Measurements from ENCODE around the gene MINAR2.

DNA sequence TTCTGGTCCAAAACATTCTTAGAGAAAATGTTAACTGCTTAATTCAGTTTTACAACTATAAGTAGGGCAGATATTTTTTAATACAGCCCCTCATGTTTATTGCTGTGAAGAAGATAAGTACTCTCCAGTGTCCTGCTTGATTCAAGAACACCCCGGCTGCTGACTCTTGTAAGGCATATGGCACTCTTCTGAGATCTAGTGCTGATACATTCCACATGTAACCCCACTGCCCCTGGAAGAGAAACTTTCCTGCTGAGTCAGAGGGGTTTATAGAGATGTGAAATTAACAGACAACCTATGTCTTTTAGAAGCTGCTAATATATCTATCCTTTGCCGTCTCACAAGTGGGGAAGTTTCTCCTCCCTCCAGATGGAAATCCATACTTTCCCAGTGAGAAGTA lies 1.0 kb upstream of the MINAR2 start:
- TF ChIP-seq, protein P1, sequence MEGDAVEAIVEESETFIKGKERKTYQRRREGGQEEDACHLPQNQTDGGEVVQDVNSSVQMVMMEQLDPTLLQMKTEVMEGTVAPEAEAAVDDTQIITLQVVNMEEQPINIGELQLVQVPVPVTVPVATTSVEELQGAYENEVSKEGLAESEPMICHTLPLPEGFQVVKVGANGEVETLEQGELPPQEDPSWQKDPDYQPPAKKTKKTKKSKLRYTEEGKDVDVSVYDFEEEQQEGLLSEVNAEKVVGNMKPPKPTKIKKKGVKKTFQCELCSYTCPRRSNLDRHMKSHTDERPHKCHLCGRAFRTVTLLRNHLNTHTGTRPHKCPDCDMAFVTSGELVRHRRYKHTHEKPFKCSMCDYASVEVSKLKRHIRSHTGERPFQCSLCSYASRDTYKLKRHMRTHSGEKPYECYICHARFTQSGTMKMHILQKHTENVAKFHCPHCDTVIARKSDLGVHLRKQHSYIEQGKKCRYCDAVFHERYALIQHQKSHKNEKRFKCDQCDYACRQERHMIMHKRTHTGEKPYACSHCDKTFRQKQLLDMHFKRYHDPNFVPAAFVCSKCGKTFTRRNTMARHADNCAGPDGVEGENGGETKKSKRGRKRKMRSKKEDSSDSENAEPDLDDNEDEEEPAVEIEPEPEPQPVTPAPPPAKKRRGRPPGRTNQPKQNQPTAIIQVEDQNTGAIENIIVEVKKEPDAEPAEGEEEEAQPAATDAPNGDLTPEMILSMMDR (IDR thresholded peaks at IDR 0.05; ENCODE audit: low read depth, low read length): no peak
- TF ChIP-seq EZH2phosphoT487 (IDR thresholded peaks at IDR 0.05; ENCODE audit: low read depth): no peak

All from OCI-LY3 (cell line).